SK-N-SH (cell line): Measurements from ENCODE around the gene SPDEF.

ENCODE experiments used
- CHD2 ChIP-seq: fragments of 150-350 bp; IDR thresholded peaks from 2 replicates; pipeline ENCODE4 v1.6.1; 2018; ENCODE audit warnings: low read length; ENCODE audit not compliant: partially characterized antibody
- TF ChIP-seq, protein P1 (sequence below): fragments of 200-600 bp; sonication (generic); IDR thresholded peaks from 2 replicates; pipeline ENCODE4 v1.6.1; 2017; ENCODE audit warnings: antibody characterized with exemption, mild to moderate bottlenecking, moderate library complexity

DNA sequence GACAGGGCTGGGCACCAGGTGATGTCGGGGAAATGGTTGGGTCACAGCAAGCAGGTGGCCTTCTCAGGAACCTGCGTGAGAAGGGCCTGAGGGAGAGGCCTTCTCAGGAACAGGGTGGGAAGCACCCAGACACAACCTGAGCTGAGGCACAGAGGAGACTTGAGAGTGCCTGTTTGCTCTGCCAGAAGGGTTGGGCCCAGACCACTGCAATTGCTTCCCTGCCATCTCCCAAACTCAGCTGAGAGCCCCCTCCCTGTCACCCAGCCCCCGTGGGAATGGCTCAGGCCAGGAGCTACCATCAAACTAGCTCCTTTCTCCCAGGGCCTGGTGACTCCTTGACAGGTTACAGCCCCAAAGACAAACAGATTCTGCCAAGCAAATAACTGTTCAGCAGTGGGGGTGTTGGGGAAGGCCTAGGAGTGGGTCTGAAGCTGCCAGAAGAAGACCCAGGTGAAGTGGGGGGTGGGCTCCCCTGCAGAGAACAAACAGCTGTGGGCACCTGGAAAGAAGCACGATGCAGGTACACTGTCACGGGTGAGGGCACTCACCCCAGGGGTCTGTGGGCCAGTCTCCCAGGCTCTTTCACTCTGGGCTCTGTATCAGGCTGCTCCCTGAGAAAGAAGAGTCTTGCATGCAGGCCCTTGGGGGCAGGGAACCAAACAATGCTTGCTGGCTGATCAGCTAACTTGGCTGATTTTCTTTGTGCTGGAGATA lies 30.4 kb upstream of the SPDEF start:
- no peak for TF ChIP-seq CHD2
- TF ChIP-seq, protein P1, sequence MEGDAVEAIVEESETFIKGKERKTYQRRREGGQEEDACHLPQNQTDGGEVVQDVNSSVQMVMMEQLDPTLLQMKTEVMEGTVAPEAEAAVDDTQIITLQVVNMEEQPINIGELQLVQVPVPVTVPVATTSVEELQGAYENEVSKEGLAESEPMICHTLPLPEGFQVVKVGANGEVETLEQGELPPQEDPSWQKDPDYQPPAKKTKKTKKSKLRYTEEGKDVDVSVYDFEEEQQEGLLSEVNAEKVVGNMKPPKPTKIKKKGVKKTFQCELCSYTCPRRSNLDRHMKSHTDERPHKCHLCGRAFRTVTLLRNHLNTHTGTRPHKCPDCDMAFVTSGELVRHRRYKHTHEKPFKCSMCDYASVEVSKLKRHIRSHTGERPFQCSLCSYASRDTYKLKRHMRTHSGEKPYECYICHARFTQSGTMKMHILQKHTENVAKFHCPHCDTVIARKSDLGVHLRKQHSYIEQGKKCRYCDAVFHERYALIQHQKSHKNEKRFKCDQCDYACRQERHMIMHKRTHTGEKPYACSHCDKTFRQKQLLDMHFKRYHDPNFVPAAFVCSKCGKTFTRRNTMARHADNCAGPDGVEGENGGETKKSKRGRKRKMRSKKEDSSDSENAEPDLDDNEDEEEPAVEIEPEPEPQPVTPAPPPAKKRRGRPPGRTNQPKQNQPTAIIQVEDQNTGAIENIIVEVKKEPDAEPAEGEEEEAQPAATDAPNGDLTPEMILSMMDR, result no peak
